ENCODE results near the gene ABLIM2.

The ABLIM2 gene

GRCh38 chr4:8033067-8033755 is 125.4 kb downstream of the ABLIM2 start:
- in situ Hi-C loops (cut with MboI; ENCODE audit: low sequenced_read_pairs) = no loop called here

- in situ Hi-C loops (cut with MboI; ENCODE audit: low sequenced_read_pairs) = no loop called here
Measured at GRCh38 chr4:8032381-8032780, 126.2 kb downstream of the ABLIM2 start.

GRCh38 chr4:8030121-8030781 is 128.4 kb downstream of the ABLIM2 start:
- in situ Hi-C loops (cut with MboI; ENCODE audit: low sequenced_read_pairs) = no loop called here

GRCh38 chr4:8029689-8030088 is 128.9 kb downstream of the ABLIM2 start:
- in situ Hi-C loops (cut with MboI; ENCODE audit: low sequenced_read_pairs) = no loop called here

- in situ Hi-C loops (cut with MboI; ENCODE audit: low sequenced_read_pairs) = no loop called here
Measured at GRCh38 chr4:8028884-8029568, 129.6 kb downstream of the ABLIM2 start.

- in situ Hi-C loops (cut with MboI; ENCODE audit: low sequenced_read_pairs) = no loop called here
Measured at GRCh38 chr4:8028368-8028767, 130.2 kb downstream of the ABLIM2 start.

- in situ Hi-C loops (cut with MboI; ENCODE audit: low sequenced_read_pairs) = no loop called here
Measured at GRCh38 chr4:8026453-8026852, 132.2 kb downstream of the ABLIM2 start.

- in situ Hi-C loops (cut with MboI; ENCODE audit: low sequenced_read_pairs) = no loop called here
Measured at GRCh38 chr4:8025668-8026067, 132.9 kb downstream of the ABLIM2 start.

GRCh38 chr4:8024073-8024786 is 134.4 kb downstream of the ABLIM2 start:
- in situ Hi-C loops (cut with MboI; ENCODE audit: low sequenced_read_pairs) = no loop called here

- in situ Hi-C loops (cut with MboI; ENCODE audit: low sequenced_read_pairs) = no loop called here
Measured at GRCh38 chr4:8023696-8024033, 134.9 kb downstream of the ABLIM2 start.

- in situ Hi-C loops (cut with MboI; ENCODE audit: low sequenced_read_pairs) = no loop called here
Measured at GRCh38 chr4:8022767-8023695, 135.6 kb downstream of the ABLIM2 start.

- in situ Hi-C loops (cut with MboI; ENCODE audit: low sequenced_read_pairs) = no loop called here
Measured at GRCh38 chr4:8021796-8022195, 136.8 kb downstream of the ABLIM2 start.

- in situ Hi-C loops (cut with MboI; ENCODE audit: low sequenced_read_pairs) = no loop called here
Measured at GRCh38 chr4:8019396-8020365, 138.9 kb downstream of the ABLIM2 start.

GRCh38 chr4:8016527-8016926 is 142.1 kb downstream of the ABLIM2 start:
- in situ Hi-C loops (cut with MboI; ENCODE audit: low sequenced_read_pairs) = no loop called here

GRCh38 chr4:8015512-8015911 is 143.1 kb downstream of the ABLIM2 start:
- in situ Hi-C loops (cut with MboI; ENCODE audit: low sequenced_read_pairs) = no loop called here

- in situ Hi-C loops (cut with MboI; ENCODE audit: low sequenced_read_pairs) = no loop called here
Measured at GRCh38 chr4:8013976-8014726, 144.5 kb downstream of the ABLIM2 start.

GRCh38 chr4:8012517-8012916 is 146.1 kb downstream of the ABLIM2 start:
- in situ Hi-C loops (cut with MboI; ENCODE audit: low sequenced_read_pairs) = no loop called here

GRCh38 chr4:8010618-8011017 is 148.0 kb downstream of the ABLIM2 start:
- in situ Hi-C loops (cut with MboI; ENCODE audit: low sequenced_read_pairs) = no loop called here

All from HL-60/S4 treated with phorbol 12-myristate 13-acetate at 8.2 ng/mL for 4 days and 3 days (cell line).